Stimulated activated naive CD8-positive, alpha-beta T cell treated with anti-CD3 and anti-CD28 coated beads, Interleukin-15, amount 100 ng/mL, for 72 hours (primary cell): ENCODE results near the gene RRP15.
A peak's percentile ranks its signal among the peaks of the same experiment; 100 is the strongest.

Experiments
- ATAC-seq: fragments of 150-1000 bp; cut with Tn5 transposase; 2 replicates; pipeline ENCODE4 v1.10.0; 2021; ENCODE audit warnings: mild to moderate bottlenecking, moderate library complexity
- DNase-seq, 2 donors: peaks; one replicate each; pipeline ENCODE4 v3.0.0; 2021 to 2022
- H3K27ac Mint-ChIP-seq, 2 donors: one replicate each; pipeline ENCODE4 v1.8.0; 2022; ENCODE audit warnings: mild to moderate bottlenecking in 2 of 2, mixed read lengths in 2 of 2, moderate library complexity in 2 of 2
- H3K27me3 Mint-ChIP-seq: one replicate; pipeline ENCODE4 v1.8.0; 2022; ENCODE audit warnings: mixed read lengths
- H3K4me1 Mint-ChIP-seq: one replicate; pipeline ENCODE4 v1.8.0; 2022; ENCODE audit warnings: mild to moderate bottlenecking, mixed read lengths
- H3K4me3 Mint-ChIP-seq, 2 donors: one replicate each; pipeline ENCODE4 v1.8.0; 2022; ENCODE audit warnings: mild to moderate bottlenecking in 2 of 2, mixed read lengths in 2 of 2, moderate library complexity in 1 of 2
- H3K9me3 Mint-ChIP-seq, 2 donors: one replicate each; pipeline ENCODE4 v1.8.0; 2022; ENCODE audit warnings: mixed read lengths in 2 of 2

Gene RRP15

GRCh38 chr1:218345673-218346390, 60.7 kb downstream of the RRP15 start:
- DNase-seq (peak in 1 of 2 donors; percentile 19), ATAC-seq (peak; percentile 78)
- H3K4me3 Mint-ChIP-seq: no peak overlapping the region
- peaks cover 11% of the 10 kb centered on the region for H3K27me3 Mint-ChIP-seq
- H3K9me3 Mint-ChIP-seq: no peaks in the 10 kb centered on the region
- peak overlapping the region in 1 of 2 donors; percentile 50 for H3K27ac Mint-ChIP-seq
- H3K4me1 Mint-ChIP-seq: peaks cover 3% of the 10 kb centered on the region

- no peak overlapping the region for H3K4me3 Mint-ChIP-seq
- no peak for DNase-seq
- no peak for ATAC-seq
- peaks cover 11% of the 10 kb centered on the region for H3K4me1 Mint-ChIP-seq
- H3K27ac Mint-ChIP-seq: peak overlapping the region; percentile 45 to 50
- no peaks in the 10 kb centered on the region for H3K9me3 Mint-ChIP-seq
- peaks cover 19% of the 10 kb centered on the region for H3K27me3 Mint-ChIP-seq
Measured at GRCh38 chr1:218346391-218347204, 61.5 kb downstream of the RRP15 start.

DNA sequence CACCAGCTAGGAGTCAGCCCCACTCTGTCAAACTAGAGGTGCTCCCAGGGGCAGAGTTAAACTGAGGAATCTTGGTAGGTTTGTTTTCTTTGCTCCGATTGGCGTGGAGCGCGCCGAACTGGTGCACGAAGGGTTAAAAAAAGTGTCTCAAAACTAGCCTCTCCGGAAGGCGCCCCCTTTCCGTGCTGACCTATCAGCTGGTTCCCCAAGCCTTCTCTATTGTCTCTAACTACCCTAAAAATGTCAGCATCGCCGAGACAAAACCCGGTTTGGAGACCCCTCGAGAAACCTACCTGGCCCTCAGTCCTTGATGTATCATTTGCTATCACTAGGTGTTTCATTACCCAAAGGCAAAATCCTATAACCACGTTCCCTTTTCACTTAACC, 62.2 kb downstream of the RRP15 start:
- peaks cover 19% of the 10 kb centered on the region for H3K27me3 Mint-ChIP-seq
- no peak overlapping the region for H3K27ac Mint-ChIP-seq
- DNase-seq: no peak
- ATAC-seq: no peak
- no peak overlapping the region for H3K4me3 Mint-ChIP-seq
- peaks cover 15% of the 10 kb centered on the region for H3K4me1 Mint-ChIP-seq
- H3K9me3 Mint-ChIP-seq: no peaks in the 10 kb centered on the region

GRCh38 chr1:218347723-218348627, 62.9 kb downstream of the RRP15 start:
- H3K27me3 Mint-ChIP-seq: peaks cover 23% of the 10 kb centered on the region
- no peak overlapping the region for H3K4me3 Mint-ChIP-seq
- H3K27ac Mint-ChIP-seq: no peak overlapping the region
- no peaks in the 10 kb centered on the region for H3K9me3 Mint-ChIP-seq
- H3K4me1 Mint-ChIP-seq: peaks cover 15% of the 10 kb centered on the region
- no peak for ATAC-seq
- no peak for DNase-seq

- Mint-ChIP-seq H3K9me3 (no peaks in the 10 kb centered on the region), H3K4me3 (no peak overlapping the region), H3K27ac (no peak overlapping the region), H3K27me3 (peaks cover 30% of the 10 kb centered on the region), H3K4me1 (peaks cover 15% of the 10 kb centered on the region)
- DNase-seq (no peak), ATAC-seq (no peak)
Measured at GRCh38 chr1:218348628-218349071, 63.6 kb downstream of the RRP15 start.

DNA sequence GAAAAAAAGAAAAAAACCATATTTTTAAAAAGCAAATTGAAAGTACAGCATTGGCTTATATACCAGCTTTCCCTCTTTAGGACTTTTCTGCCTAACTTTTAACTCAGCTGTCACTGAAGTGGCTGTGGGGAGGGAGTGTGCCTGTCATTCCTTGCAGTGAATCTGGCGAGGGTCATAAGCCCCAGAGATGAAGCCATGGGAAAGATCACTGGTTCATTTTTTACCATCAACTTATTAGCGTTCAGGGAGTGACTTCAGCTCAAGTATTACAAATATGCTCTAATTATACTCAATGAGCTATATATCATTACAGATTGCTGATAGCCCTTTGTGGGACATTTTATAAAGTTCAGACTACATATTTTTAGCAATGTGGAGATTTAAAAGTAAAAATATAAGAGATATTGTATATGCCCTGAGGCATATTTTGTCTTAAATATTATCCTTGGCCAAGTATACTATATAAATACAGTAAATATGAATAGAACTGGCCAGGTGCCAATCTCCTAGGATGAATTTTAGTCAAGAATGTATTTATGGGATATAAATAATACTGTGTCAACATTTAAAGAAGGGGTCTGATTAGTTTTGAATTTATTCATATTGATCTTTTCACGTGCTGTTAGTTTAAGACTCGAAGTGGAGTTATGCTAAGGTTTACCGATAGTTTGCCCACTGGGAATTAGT, 64.4 kb downstream of the RRP15 start:
- H3K27me3 Mint-ChIP-seq: peaks cover 36% of the 10 kb centered on the region
- no peak for ATAC-seq
- H3K9me3 Mint-ChIP-seq: no peaks in the 10 kb centered on the region
- H3K27ac Mint-ChIP-seq: no peak overlapping the region
- H3K4me1 Mint-ChIP-seq: peaks cover 15% of the 10 kb centered on the region
- no peak for DNase-seq
- H3K4me3 Mint-ChIP-seq: no peak overlapping the region

- H3K27ac Mint-ChIP-seq: no peak overlapping the region
- no peaks in the 10 kb centered on the region for H3K9me3 Mint-ChIP-seq
- DNase-seq (no peak), ATAC-seq (no peak)
- no peak overlapping the region for H3K4me3 Mint-ChIP-seq
- peaks cover 36% of the 10 kb centered on the region for H3K27me3 Mint-ChIP-seq
- H3K4me1 Mint-ChIP-seq: peaks cover 15% of the 10 kb centered on the region
Measured at GRCh38 chr1:218350035-218350525, 65.0 kb downstream of the RRP15 start.

DNA sequence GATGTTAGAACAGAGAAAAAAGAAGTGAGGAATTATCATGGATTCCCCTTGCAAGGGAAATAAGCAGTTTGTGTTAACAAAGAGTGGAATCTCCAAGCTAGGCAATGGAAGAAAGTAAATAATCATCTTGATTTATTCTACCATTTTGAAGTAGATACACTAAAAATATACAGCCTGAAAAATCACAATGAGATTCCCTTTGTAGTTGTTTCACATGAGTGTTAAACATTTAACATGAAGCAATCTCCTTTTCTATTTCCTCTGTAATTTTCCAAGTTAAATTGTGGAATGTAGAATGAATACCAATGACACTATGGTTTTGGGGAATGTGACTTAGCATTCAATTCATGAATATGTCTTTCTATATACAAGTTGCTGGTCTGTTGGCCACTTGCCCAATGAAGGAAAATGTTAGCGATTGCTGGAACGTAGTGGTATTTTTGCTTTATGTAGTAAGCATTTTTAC, 65.7 kb downstream of the RRP15 start:
- Mint-ChIP-seq H3K27me3 (peaks cover 36% of the 10 kb centered on the region), H3K27ac (no peak overlapping the region), H3K4me3 (peak overlapping the region; percentile 73 to 88), H3K4me1 (peaks cover 15% of the 10 kb centered on the region), H3K9me3 (no peaks in the 10 kb centered on the region)
- DNase-seq (no peak), ATAC-seq (no peak)

DNA sequence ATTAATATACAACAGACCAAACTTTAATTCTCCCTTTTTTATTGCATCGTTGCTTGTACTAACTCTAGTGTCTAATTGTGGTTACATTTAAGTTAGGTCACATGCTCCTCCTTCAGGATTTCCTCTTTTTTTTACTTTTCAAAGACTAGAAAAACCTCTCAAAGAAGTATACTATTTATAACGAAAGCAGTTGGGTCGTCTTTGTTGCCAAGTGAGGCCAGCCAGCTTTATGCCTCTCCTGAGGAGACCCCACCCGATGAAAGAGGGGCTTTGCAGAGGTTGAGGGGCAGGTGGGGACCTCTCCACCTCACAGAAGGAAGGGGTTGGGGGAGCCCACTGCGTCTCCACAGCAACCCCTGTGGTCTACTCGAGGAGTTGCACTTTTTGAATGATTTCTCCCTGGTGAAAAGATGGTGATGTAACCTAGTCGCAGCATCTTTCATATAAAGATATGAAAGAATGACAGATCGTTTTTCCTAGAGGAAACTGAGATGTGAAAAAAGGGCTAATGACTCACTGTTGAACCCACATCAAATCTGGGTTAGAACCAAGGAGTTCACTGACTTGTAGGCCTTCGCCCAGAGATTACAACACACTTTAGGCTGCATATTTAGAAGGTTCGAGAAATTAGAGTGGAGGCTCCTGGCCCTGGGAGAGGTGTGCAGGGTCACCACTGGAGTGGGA, 66.4 kb downstream of the RRP15 start:
- peak overlapping the region; percentile 73 to 88 for H3K4me3 Mint-ChIP-seq
- ATAC-seq: peak; percentile 91
- peaks cover 39% of the 10 kb centered on the region for H3K27me3 Mint-ChIP-seq
- H3K4me1 Mint-ChIP-seq: peaks cover 15% of the 10 kb centered on the region
- no peaks in the 10 kb centered on the region for H3K9me3 Mint-ChIP-seq
- peak; percentile 24 to 43 for DNase-seq
- peak overlapping the region; percentile 19 to 43 for H3K27ac Mint-ChIP-seq

DNA sequence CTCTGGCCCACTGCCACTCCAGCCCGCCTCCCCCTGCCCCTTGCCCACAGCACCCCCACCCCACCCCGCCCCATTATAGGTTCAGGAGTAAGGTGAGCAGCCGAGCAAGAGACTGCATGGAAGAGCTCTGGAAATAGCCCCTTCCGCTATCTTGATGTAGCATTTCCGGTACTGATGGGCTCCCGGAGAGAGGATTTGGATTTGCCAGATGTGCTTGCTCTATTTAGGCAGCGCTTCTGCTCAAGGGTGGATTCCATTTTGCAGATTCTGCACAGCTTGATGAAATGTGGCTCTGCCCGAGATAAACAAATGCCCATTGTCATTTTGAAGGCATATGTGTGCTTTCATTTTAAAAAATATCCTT, 67.0 kb downstream of the RRP15 start:
- no peak for ATAC-seq
- DNase-seq: no peak
- Mint-ChIP-seq H3K9me3 (no peaks in the 10 kb centered on the region), H3K4me1 (peaks cover 15% of the 10 kb centered on the region), H3K4me3 (peak overlapping the region in 1 of 2 donors; percentile 73), H3K27ac (peak overlapping the region in 1 of 2 donors; percentile 46), H3K27me3 (peaks cover 44% of the 10 kb centered on the region)

DNA sequence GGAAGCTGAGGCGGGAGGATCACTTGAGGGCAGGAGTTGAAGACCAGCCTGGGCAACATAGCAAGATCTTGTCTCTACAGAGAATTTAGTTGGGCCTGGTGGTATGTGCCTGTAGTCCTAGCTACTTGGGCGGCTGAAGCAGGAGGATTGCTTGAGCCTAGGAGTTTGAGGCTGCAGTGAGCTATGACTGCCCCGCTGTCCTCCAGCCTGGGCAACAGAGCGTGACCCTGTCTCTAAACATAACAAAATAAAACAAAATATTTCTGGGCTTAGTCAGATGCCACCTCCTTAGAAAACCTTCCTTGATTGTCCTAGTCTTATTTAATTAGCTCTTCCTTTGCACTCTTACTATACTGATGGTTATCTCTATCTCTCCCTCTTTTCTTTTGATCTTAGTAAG, 68.6 kb downstream of the RRP15 start:
- Mint-ChIP-seq H3K4me3 (no peak overlapping the region), H3K9me3 (no peaks in the 10 kb centered on the region)

GRCh38 chr1:218355278-218355677, 70.2 kb downstream of the RRP15 start:
- no peak overlapping the region for H3K27ac Mint-ChIP-seq
- no peaks in the 10 kb centered on the region for H3K9me3 Mint-ChIP-seq
- ATAC-seq: no peak
- peaks cover 39% of the 10 kb centered on the region for H3K27me3 Mint-ChIP-seq
- no peak overlapping the region for H3K4me3 Mint-ChIP-seq
- no peak for DNase-seq
- H3K4me1 Mint-ChIP-seq: peaks cover 15% of the 10 kb centered on the region

More for the DNA sequence above, 68.6 kb downstream of the RRP15 start:
- H3K4me1 Mint-ChIP-seq: peaks cover 15% of the 10 kb centered on the region
- ATAC-seq (no peak), DNase-seq (no peak)
- peaks cover 46% of the 10 kb centered on the region for H3K27me3 Mint-ChIP-seq
- no peak overlapping the region for H3K27ac Mint-ChIP-seq

GRCh38 chr1:218357211-218357892, 72.3 kb downstream of the RRP15 start:
- no peak for DNase-seq
- Mint-ChIP-seq H3K4me3 (no peak overlapping the region), H3K9me3 (no peaks in the 10 kb centered on the region), H3K27ac (no peak overlapping the region), H3K4me1 (no peaks in the 10 kb centered on the region), H3K27me3 (peaks cover 27% of the 10 kb centered on the region)
- no peak for ATAC-seq

- no peak for DNase-seq
- H3K27me3 Mint-ChIP-seq: peaks cover 24% of the 10 kb centered on the region
- no peak overlapping the region for H3K4me3 Mint-ChIP-seq
- no peaks in the 10 kb centered on the region for H3K4me1 Mint-ChIP-seq
- H3K9me3 Mint-ChIP-seq: no peaks in the 10 kb centered on the region
- no peak overlapping the region for H3K27ac Mint-ChIP-seq
- ATAC-seq: no peak
Measured at GRCh38 chr1:218357893-218358232, 72.8 kb downstream of the RRP15 start.
